OCI-LY1 (cell line): ENCODE data around the gene CELF3.

Source experiments
- EZH2 ChIP-seq: fragments of 200-600 bp; sonication (generic), shearing (Covaris generic); IDR thresholded peaks from 2 replicates; pipeline ENCODE4 v1.8.0; 2017; ENCODE audit warnings: borderline replicate concordance, mixed run types, mild to moderate bottlenecking, antibody characterized with exemption, low read length, moderate library complexity, mixed read lengths
- TF ChIP-seq, protein P1 (sequence below): fragments of 200-600 bp; sonication (generic), shearing (Covaris generic); IDR thresholded peaks from 2 replicates; pipeline ENCODE4 v1.5.1; 2017; ENCODE audit warnings: mild to moderate bottlenecking, antibody characterized with exemption, low read length, moderate library complexity, mixed read lengths

DNA sequence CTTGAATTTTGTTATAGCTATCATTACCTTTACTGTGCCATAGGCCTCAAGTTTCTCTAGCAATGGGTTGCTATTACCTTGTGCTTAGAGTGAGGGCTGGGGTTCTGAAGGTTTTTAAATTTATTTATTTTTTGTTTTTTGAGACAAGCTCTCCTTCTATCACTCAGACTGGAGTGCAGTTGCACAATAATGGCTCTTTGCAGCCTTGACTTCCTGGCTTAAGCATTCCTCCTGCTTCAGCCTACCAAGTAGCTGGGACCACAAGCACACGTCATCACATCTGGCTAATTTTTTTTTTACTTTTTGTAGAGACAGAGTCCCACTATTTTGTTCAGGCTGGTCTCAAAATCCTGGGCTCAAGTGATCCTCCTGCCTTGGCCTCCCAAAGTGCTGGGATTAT lies 63.2 kb downstream of the CELF3 start:
- TF ChIP-seq, protein P1, sequence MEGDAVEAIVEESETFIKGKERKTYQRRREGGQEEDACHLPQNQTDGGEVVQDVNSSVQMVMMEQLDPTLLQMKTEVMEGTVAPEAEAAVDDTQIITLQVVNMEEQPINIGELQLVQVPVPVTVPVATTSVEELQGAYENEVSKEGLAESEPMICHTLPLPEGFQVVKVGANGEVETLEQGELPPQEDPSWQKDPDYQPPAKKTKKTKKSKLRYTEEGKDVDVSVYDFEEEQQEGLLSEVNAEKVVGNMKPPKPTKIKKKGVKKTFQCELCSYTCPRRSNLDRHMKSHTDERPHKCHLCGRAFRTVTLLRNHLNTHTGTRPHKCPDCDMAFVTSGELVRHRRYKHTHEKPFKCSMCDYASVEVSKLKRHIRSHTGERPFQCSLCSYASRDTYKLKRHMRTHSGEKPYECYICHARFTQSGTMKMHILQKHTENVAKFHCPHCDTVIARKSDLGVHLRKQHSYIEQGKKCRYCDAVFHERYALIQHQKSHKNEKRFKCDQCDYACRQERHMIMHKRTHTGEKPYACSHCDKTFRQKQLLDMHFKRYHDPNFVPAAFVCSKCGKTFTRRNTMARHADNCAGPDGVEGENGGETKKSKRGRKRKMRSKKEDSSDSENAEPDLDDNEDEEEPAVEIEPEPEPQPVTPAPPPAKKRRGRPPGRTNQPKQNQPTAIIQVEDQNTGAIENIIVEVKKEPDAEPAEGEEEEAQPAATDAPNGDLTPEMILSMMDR, result no peak
- TF ChIP-seq EZH2, result no peak
